Inferior parietal cortex (tissue), 1 donor: ENCODE results near the gene POLRMT.
A peak's percentile ranks its signal among the peaks of the same experiment; 100 is the strongest.
"Not testable (repeated sequence)": the region's sequence is repeated elsewhere in the genome, so short reads cannot be mapped to it uniquely, and the experiment has no call there.

Experiments
- DNase-seq: peaks from one replicate; pipeline ENCODE4 v3.0.0-alpha.2; 2016; ENCODE audit errors: extremely low spot score

The POLRMT gene

DNA sequence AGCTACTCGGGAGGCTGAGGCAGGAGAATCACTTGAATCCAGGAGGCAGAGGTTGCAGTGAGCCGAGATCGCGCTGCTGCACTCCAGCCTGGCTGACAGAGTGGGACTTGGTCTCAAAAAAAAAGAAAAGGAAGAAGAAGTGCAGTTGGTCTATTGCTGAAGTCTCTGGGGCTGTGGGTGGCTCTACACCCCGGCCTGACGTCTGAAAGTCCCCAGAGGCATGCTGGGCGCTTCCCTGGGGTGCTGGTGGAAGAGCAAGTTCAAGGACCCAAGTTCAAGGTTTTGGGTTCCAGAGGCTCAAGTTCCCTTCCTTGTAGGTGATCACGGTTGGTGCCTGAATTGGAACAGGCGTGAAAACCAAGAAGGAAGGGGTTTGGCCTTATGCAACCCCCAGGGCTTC is 39.8 kb downstream of the POLRMT start:
- DNase-seq = no peak

DNA sequence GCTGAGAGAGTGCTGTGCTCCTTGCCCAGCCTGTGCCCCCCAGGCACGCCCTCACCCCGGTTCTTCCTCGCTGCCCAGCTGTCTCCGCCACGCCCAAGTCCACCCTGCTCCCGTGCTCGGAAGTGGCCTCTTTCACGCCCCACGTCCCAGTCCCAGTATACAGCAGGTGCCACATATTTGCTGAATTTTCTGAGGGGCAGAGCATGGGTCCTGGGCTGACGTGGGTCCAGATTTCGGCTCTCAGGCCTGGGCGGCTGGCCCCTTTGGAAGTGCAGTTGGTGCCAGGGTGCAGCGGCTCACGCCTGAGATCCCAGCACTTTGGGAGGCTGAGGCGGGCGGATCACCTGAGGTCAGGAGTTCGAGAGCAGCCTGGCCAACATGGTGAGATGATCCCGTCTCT is 40.3 kb downstream of the POLRMT start:
- DNase-seq = no peak

DNA sequence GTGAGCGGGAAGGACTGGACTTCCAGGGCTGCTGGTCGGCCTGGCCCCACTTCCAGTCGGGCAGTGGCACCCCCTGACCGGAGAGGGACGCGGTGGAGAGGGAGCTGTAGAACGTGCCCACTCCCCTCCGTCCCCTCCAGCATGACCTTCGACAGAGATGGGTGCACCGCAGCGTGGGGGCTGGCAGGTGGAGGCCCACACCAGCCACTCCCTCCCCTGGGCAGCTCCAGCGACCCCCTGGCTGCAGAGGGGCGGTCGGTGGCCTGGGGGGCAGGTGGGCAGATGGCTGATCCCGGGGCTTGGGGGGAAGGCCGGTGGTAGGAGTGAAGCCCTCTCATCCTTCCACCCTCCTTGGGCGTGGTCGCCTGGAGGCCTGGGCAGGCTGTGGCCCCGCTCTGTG is 41.2 kb downstream of the POLRMT start:
- DNase-seq = no peak

DNA sequence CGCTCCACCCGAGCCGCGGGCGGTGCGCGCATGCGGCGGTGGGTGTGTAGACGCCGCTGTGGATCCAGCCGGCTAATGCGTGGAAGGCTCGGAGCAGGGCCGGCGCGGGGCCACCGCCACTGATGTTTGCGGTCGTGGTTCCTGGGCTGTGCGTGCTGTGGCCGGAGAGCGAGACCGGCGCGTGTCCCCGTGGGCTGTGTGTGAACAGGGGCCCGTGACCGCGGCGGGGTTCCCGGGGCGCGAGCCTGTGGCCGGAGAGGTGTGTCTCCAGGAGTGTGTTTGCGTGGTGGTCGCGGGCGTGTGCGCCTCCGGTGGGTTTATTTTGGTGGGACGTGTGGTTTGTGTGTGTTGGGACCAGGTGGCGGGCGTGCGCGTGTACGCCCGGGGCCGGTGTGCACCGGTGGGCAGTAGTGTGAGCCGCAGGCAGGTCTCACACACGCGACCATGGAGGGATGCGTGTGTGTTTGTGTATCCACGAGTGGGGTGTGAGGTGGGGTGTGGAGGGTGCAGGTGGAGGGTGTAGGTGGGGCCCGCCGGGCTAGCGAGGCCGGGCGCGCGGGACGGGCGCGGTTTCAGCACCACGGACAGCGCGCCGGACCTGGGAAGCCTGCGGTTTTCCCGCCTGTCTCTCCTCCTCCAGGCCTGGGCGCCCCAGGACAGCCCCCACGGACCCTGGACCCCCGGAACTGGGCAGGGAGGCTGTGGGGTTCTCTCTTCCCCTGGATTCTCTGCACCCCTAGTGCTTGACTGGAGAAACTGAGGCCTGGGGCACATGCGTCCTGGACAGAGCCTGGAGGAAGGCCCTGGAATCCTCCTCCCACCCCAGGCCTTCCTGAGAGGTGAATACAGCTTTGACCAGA is 42.0 kb downstream of the POLRMT start:
- DNase-seq = no peak

DNA sequence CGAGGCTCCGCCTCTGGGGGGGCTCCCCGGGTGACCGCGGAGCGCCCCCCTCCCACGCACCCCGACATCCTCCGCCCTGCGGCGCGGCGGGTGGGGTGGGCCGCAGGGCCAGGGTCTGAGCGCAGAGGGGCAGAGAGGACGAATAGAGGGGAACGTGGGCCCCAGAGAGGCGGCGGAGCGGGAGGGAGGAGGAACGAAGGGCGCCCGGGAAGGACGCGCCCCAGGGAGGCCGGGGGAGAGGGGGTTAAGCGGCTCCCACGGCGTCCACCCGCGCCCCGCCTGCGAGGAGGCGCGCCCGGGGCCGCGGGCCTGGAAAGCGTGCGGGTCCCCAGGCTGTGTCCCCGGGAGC is 42.6 kb downstream of the POLRMT start:
- no peak for DNase-seq

DNA sequence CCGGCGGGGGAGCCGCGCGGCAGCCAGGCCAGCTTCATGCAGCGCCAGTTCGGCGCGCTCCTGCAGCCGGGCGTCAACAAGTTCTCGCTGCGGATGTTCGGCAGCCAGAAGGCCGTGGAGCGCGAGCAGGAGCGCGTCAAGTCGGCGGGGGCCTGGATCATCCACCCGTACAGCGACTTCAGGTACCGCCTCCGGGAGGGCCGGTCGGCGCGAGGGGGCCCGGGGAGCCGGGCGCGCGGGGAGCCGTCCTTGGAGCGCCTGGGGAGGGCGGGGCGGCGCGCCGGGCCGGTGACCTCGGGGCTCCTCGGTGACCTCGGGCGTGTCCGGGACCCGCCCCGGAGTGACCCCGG is 43.0 kb downstream of the POLRMT start:
- DNase-seq = no peak

DNA sequence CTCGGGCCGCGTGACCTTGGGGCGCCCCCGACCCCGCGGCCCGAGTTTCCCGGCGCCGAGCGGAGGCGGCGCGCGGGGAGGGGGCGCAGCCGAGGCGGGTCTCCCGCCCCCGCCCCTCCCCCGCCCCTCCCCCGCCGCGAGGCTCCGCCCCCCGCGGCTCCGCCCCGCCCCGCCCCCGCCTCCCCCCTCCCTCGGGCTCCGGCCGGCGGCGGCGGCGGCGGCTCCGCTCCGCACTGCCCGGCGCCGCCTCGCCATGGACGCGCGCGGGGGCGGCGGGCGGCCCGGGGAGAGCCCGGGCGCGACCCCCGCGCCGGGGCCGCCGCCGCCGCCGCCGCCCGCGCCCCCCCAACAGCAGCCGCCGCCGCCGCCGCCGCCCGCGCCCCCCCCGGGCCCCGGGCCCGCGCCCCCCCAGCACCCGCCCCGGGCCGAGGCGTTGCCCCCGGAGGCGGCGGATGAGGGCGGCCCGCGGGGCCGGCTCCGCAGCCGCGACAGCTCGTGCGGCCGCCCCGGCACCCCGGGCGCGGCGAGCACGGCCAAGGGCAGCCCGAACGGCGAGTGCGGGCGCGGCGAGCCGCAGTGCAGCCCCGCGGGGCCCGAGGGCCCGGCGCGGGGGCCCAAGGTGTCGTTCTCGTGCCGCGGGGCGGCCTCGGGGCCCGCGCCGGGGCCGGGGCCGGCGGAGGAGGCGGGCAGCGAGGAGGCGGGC is 43.5 kb downstream of the POLRMT start, which contains the start of gene HCN2:
HCN2 (plus strand) TSS at position 189 of the 703 bp plus-strand sequence; CDS start at position 254, 65 bp downstream.
- no peak for DNase-seq

DNA sequence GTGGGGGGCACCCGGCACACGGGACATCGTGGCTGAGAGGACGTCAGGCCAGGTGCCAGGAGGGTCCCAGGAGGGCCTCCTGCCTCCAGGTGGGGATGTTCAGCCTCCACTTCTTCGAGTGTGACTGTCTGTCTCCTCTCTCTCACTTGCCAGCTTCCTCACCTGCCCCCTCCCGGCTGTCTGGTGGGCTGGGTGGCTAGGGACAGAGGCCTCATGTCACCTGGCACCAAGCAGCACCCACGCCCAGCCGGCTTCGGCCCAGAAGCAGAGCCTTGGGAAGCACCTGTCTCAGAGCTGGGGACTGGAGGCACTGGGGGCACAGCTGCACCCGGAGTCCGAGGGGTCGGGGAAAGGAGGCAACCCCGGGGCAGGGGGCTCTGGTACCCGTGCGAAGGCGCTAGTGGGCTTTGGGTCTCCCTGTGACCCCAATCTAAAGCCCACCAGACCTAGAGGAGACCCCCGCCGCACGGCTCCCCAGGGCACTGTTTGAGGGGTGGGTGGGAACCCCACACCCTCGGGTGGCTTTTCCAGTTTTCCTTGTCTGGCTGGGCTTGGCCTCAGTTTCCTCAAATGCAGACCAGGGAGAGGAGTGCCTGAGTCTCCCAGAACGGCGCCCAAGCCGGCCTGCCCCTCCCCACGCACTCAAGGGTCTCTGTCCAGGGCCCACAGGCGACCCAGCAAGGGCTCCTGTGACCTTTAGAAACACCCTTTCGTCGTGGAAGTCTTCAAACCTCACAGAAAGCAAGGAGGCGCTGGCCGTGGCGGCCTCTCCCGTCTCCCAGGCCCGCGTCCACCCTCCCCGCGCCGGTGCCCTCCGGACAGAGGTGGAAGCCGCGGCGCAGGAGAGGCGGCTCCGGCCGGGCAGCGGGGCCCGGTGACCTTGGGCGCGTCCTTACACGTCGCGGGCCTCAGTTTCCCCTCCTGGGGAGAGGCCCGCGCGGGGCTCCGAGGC is 44.3 kb downstream of the POLRMT start:
- DNase-seq = no peak

DNA sequence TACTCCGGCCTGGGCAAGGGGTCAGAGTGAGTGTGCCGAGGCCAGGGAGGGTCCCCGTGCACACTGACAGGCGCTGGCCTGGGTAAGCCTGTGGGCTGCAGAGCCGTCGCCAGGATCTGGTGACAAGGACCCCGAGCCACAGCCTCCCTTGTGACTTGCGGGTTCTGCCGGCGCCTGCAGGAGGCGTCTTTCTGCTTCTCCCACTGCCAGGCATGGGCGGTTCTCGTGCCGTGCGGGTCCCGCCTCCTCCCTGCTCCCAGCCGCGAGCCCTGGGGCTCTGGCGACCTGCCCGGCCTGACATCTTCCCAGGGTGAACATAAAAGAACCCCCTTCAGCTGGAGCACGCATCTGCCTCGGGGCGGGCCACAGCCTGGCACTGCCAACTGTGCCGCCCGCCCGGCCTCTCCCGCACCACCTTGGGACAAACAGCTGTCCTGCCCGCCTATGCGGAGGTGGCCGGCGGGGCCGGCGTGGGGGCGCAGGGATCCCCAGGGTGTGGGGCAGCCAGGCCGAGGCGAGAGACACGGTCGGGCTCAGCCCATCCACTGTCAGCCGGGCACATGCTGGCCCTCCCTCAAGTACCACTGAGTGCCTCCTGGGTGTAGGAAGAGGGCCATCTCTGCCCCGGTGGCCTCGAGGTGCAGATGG is 45.1 kb downstream of the POLRMT start:
- peak; percentile 78 for DNase-seq

DNA sequence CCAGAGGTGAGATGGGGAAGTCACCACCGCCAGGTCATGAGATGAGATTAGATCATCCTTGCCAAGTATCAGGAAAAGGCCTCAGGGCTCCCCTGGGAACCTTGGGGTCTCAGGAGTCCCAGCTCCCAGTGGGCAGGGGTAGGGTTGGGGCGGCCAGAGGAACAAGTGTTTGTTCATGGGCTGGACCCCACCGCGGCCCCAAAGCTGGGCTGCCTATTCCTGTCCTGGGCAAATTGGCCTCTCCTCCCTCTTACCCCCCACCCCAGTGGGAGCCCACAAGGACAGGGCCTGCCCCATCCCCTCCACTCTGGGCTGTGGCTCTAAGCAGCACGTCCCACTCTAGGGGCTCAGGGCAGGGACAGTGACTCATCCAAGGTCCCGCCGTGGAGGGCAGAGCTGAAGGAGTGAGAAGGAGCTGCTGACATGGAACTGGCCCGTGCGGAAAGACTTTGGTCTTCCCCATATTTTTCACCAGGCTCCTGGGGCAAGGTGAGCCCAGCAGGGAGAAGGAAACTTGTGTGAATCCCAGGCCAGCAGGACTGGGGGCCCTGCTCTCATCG is 47.7 kb downstream of the POLRMT start:
- no peak for DNase-seq

DNA sequence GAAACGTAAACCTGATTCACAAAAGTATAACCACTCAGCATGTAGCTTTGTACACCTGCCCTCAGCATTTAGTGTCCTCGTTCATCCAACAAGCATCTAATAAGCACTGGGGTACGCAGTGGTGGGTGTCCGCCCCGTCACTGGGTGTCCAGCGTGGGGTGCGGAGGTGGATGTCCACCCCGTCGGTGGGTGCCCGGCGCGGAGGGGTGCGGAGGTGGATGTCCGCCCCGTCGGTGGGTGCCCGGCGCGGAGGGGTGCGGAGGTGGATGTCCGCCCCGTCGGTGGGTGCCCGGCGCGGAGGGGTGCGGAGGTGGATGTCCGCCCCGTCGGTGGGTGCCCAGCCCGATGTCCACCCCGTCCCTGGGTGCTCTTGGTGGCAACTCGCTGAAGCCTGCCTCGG is 48.2 kb downstream of the POLRMT start:
- not testable (repeated sequence) for DNase-seq

DNA sequence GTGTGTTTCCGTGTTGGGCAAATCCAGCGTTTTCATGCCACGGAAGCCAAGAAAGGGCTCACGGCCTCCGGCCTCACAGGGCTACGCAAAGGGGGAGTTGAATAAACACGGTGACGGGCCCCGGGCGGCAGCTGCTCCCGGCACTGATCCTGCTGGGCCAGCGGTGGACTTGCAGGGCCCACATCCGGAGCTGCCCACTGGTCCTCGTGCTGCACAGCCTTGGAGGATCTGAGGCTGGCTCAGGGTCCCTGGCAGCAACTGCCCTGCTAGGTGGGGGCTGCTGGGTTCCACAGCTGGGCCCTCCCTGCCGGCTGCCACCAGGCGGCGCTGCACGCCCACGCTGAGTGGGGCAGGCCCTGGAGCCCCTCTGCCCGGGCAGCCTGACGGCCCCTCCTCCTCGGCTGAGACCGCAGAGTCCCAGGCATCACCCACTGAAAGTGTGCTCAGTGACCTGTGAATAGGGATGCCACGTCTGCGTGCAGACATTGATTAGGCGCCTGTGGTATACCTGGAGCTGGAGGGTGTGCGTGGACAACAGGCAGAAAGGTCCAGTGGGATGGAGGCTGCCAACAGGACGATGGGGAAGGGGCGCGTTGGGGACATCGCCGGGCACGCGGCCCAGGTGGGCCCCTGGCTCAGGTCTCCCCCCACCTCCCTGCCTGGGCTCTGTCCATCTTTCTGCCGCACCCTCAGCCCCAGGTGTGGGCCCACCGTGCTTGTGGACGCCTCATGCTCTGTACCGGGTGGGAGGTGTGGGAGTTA is 48.9 kb downstream of the POLRMT start:
- DNase-seq = peak; percentile 54

DNA sequence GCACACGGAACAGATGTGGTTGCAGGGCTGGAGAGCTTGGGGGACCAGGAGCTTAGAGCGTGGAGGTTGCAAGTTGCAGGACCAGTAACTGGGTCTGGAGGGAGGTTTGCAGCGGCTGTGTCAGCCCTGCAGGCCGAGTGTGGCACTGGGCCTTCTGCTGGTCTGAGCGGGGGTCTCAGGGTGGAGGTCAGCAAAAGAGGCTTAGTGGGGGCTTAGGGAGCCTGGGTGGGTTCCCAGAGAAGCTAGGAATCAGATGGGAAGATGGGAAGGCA is 49.4 kb downstream of the POLRMT start:
- no peak for DNase-seq

DNA sequence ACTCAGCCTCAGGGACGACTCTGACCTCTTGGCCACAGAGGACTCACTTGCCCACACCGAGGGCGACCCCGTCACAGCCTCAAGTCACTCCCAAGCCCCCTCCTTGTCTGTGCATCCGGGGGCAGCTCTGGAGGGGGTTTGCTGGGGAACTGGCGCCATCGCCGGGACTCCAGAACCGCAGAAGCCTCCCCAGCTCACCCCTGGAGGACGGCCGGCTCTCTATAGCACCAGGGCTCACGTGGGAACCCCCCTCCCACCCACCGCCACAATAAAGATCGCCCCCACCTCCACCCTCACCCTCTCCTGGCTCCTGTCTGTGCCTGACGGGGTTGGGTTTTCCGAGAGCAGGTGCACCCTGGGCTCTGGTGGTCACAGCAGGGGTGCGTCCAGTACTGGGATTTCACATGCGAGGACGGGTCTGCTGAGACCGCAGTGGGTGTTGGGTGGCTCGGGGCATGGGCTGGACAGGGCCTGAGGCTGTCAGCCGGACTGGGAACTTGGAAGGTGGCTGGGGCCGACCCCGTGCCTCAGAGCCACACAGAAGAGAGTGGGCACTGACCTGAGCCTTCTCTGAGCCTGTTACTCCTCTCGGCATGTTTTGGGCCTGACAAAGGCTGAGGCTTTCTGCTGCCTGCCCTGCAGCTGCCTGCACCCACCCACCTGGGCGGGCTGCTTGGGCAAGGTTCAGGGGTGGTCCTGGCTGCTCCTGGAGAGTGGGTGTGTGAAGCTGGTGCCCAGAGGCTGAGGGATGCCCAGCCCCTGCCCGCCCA is 50.0 kb downstream of the POLRMT start:
- DNase-seq = no peak

DNA sequence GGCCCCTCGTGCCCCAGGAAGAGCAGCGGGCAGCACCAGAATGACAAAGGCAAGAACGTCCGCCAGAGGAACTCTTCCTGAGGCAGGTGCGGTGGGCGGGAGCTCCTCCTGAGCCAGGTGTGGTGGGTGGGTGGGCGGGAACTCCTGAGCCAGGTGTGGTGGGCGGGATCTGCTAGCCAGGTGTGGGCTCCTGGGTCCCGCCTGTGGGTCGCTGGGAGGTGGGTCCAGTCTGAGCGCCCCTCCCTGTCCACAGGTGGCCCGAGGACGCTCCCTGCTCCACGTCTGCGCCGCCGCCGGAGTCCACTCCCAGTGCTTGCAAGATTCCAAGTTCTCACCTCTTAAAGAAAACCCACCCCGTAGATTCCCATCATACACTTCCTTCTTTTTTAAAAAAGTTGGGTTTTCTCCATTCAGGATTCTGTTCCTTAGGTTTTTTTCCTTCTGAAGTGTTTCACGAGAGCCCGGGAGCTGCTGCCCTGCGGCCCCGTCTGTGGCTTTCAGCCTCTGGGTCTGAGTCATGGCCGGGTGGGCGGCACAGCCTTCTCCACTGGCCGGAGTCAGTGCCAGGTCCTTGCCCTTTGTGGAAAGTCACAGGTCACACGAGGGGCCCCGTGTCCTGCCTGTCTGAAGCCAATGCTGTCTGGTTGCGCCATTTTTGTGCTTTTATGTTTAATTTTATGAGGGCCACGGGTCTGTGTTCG is 50.7 kb downstream of the POLRMT start:
- no peak for DNase-seq

DNA sequence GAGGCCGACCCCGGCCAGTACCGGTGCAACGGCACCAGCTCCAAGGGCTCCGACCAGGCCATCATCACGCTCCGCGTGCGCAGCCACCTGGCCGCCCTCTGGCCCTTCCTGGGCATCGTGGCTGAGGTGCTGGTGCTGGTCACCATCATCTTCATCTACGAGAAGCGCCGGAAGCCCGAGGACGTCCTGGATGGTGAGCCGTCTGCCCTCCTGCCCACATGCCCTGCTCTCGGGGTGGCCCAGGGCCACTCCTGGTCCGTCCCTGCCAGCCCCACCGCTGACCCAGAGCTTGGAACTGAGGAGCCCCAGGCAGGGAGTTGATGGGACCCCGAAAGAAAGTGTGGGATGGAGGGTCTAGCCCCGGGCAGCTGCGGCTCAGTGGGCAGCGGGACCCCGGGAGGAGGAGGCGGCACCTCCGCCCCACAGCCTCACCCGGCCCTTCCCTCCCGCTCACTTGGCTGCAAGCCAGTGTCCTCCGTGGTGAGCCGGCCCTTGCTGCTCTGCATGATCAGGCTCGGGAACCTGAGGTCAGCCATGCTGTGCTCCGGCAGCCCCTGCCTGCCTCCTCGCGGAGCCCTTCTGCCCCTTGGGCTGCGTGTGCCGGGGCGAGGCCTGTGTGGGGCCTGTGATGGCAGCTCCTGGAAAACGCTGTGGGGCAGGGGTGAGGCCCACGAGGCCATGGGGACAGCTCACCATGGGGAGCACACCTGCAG is 51.8 kb downstream of the POLRMT start:
- DNase-seq = no peak

DNA sequence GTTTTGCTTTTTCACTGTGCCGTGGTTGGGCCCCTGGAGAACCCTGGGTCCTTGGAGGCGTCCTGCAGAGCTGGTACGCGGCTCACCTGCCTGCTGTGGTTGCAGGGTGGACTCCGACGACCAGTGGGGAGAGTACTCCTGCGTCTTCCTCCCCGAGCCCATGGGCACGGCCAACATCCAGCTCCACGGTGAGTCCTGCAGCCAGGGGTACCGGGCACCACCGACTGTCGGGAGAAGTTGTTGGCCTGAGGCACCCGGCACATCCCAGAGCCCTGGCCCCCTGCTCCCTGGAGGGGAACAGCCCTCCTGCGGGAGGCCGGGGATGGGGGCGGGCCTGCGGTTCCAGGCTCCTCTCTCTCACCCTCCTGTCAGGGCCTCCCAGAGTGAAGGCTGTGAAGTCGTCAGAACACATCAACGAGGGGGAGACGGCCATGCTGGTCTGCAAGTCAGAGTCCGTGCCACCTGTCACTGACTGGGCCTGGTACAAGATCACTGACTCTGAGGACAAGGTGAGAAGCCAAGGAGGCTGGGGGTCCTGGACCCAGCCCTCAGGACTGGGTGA is 53.0 kb downstream of the POLRMT start:
- DNase-seq = no peak

DNA sequence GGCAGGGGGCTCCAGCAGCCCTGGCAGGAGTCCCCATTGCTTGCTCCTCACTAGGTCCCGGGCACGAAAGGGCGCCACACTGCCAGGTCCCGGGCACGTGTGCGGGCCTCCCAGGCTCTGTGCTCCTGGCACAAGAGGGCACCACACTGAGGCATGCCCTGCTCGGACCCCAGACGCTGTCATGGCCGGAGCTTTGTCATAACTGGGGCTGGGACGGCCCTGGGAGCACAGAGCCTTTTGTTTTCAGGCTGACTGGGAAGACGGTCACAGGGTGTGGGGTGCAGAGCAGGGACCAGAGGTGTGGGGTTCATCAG is 53.5 kb downstream of the POLRMT start:
- no peak for DNase-seq
